NCI-H2107 (cell line): ENCODE measurements around the gene GSTA4.
"Not testable (repeated sequence)": the region's sequence is repeated elsewhere in the genome, so short reads cannot be mapped to it uniquely, and the experiment has no call there.

Source experiments
- DNase-seq: peaks from one replicate; lab custom pipeline; 2025; lab: John Stamatoyannopoulos, UW

Gene GSTA4

DNA sequence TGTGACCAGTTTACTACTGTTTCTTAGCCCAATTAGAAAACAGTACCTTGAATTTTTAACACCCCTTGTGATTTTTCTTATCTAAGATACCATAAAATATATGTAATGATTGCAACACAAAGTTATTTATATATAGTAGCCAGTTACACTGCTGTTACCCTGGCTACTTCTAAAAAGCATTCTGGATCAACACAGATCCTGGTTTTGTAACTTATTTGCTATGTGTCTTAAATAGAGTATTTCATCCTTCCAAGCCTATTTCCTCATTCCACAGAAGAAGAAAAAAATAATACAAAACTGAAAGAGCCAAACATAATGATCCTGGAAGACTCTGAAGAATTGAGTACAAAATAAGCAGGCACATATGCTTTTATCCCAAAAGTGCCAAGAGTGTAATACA, 19.0 kb upstream of the GSTA4 start:
- no peak for DNase-seq

DNA sequence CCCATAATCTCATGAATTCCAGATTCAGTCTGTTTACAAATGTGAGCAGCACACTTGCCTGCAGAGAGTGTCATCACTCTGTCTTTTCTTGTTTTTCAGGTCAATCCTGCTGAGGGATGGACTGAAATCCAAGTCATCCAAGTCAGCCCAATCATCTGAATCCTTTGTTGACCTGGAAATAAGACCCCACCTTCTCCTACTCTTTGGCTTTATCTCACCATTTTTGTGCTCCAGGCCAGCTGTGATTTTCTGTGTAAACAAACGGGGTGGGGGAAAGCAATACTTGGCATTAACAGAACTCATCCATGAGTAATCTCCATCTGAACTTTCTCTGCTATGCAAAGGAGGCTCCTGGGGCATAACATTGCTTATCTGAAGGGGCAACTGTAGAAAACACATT, 16.9 kb upstream of the GSTA4 start:
- no peak for DNase-seq

DNA sequence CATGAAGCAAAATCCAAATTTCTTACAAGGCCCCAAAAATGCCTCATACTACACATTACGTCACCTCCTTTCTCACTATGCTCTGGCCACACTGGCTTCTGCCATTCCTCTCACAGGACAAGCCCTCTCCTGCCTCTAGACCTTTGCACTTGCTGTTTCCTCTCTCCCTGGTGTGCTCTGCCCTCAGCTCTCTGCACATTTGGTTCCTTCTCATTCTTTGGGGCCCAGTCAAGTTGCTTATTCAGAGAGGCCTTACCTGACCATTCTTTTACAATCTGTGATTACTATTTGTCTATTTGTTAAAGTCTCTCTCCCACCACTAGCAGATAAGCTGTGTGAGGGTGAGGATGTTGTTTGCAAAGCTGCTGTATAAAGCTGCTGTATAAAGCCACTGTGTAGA, 15.4 kb upstream of the GSTA4 start:
- DNase-seq: no peak

DNA sequence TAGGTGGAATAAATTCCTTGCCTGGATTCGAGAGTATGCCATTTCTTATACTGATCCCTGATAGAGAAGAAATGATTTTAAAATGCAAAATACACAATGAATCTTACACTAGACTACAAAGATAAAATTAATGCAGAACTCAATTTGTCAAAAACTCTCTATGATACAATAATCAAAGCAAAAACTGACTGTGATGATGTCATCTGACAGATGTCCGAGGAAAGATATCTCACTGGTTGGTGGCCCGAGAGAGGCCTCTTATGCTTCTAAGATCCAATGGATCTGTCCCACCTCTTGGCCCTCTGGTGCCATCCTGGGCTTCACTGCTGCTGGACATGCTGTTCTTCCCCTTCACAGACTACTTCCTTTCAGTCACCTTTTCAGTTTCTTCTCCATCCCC, 14.4 kb upstream of the GSTA4 start:
- no peak for DNase-seq

DNA sequence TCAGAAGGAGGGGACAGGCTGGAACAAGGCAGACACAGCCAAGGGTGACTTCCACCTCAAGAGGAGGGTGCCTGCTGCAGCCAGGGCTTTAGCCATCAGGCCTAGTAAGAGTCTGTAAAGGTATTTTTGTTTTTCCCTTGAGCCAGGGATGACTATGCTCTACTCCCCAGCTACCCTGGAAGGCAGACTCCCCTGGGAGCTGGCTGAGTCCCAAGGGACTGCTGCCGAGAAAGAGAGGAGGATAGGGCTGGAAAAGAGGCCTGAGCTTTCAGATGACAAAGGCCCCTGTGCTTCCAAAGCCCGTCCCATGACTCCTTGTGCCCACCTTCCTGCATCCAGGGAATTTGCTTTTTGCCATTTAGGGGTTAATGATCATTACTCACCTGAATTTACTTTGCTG, 14.0 kb upstream of the GSTA4 start:
- DNase-seq: no peak

DNA sequence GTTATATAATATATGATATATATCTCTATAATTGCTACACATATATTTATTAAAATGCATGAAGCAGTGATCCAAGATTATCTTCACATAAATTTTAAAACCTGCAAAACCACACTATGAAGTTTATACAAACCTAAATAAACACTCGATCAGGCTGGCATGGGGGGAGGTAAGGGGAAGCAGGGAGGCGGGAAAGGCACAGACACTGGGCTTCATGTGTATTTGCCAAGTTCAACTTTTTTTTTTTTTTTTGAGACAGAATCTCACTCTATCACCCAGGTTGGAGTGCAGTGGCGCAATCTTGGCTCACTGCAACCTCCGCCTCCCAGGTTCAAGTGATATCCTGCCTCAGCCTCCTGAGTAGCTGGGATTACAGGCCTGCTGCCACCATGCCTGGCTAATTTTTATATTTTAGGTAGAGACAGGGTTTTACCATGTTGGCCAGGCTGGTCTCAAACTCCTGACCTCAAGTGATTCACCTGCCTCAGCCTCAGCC, 13.2 kb upstream of the GSTA4 start:
- DNase-seq: not testable (repeated sequence)

DNA sequence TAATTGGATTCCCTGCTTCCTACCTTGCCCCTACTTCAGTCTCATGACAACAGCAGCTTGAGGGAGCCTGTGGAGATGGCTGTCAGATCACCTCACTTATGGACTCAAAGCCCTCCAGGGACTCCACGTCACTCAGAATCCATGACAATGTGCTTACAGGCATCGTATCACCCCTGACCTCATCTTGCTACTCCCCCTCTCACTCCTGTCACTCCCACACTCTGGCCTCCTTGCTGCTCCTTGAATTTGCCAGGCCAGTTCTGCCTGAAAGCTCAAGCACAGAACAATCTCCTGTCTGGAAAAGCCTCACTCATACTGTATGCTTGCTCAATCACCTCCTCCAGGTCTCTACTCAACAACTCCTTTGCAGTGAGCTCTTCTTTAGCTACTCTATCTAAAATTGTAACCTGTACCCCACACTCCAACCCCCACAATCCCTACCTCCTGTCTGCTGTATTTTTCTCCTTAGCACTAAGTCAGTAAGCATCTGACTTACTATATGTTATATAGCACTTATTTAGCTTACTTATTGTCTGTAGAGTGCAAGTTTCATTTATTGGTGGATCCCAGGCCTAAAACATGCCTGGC, 10.7 kb upstream of the GSTA4 start:
- DNase-seq: no peak

DNA sequence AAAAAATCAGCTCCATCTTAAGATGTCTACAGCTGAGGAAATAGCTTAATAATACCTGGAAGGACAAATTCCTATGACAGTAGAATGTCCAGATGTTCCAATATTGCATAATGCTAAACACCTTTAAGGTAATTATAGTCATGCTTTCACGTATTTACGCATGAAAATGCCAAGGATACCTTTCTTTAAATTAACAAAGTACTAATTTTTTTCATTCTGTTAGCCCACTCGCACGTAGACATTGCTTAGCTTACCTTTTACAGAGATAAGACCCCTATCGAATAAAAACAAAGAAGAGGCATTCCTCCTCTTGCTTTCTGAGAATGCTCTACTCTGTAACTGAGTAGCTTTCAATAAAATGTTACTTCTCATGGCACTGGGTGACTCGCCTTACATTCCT, 4.4 kb upstream of the GSTA4 start:
- no peak for DNase-seq

DNA sequence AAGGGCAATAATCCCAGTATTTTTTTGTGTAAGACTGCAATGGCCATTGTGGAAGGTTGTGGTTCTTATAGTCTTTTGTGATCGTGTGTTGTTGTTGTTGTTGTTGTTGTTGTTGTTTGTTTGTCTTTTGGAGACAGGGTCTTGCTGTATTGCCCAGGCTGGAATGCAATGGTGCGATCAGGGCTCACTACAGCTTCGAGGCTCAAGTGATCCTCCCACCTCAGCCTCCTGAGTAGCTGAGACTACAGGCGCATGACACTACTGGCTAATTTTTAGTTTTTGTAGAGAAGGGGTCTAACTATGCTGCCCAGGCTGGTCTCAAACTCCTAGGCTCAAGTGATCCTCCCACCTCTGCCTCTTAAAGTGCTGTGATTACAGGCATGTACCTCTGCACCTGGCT, 3.5 kb upstream of the GSTA4 start:
- no peak for DNase-seq

DNA sequence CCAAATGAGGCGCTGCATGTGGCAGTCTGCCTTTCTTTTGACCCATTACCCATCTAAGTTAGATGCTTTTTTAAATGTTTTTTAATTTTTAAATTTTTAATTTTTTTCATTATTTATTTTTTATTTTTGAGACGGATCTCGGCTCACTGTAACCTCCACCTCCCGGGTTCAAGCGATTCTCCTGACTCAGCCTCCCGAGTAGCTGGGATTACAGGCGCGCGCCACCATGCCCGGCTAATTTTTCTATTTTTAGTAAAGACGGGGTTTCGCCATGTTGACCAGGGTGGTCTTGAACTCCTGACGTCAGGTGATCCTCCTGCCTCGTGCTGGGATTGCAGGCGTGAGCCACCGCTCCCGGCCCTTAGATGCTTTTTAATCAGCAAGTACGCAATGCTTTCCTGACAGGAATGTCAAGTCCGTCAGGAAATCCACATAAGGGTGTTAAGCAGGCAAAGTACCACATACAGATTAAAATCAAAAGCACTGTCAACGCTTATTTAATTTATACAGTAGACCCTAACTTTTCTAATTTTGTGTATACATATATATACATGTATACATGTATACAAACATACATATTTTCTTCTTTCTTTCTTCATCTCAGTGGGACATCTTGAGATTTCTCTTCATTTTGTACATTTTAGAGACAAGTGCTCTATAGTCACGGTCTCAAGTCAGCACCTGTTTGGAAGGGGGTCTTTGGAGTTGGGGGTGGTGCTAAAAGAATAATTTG, 995 bp upstream of the GSTA4 start:
- no peak for DNase-seq

DNA sequence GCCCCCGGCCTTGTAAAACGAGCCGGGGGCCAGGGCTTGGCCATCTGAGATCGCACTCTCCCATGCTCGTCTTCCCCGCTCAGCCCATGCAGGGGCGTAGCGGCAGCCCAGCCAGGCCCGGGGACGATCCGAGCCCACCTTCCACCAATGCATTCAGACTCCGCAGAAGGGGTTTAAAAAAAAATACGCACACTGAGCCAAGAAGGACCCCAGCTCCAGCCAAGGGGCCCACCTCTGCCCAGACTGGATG, 320 bp downstream of the GSTA4 start:
- DNase-seq: no peak

DNA sequence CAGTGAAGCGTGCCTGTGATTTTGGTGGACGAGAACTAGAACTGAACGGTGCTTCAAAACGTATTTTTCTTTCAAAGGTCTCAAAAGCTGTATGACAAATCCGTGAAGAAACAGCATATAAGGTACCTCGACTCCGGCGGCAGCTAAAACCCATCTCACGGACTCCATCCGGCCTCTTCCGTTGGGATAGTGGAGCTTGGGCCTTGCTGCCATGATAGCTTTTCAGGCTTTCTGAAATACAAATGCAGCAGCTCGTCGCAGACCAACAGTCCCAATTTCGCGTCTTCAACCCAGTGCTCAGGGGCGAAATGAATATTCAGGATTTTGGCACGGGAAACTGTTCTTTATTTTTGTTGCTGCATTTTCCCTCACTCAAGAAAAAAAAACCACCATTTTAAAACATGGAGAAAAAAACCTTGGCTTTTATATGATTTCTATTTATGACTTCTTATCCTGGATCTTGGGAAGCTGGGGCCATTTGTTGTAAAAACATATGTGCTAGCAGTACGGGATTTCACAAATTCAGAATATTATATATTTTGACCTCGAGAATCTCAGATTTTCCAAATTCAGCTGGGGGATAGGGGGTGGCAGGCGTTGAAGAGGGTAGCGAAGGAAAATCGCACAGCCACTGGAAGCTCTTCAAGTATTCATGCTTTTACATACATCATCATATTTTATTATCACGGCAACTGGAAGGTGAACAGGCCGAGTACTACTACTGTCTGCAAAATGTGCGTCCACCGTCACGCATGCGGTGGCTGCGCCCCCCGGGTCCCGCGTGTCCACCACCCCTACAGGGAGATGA, 849 bp downstream of the GSTA4 start:
- DNase-seq: no peak

DNA sequence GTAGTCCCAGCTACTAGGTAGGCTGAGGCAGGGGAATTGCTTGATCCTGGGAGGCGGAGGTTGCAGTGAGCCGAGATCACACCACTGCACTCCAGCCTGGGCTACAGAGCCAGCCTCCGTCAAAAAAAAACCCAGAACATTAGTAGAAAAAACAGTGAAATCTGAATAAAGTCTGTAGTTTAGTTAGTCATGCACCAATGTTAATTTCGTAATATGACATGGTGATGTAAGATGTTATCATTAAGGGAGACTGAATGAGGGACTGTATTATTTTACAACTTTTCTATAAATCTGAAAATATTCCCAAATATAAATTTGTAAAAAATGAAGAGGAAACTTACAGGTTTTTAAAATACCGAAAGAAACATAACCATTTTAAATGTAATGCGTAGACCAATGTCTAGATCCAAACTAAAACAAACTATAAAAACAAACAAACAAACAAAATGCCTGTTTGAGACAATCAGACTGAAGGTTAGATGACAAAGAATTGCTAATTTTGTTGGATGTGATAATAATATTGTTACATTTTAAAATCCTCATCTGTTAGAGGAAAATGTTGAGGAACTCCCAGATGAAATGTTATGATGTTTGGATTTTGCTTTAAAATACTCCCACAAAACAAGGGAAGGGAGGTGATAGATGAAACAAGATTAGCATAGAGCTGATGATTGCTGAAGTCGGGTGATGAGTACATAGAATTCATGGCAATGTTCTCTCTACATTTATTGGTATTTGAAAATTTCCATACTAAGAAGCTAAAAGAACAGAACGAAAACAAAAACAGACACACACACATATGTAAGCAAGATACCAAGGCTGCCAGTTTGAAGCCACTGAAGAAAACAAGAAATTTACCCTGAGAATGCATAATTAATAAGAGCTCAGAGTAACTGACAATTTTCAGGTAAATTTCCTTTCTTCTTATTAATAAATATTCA, 1.8 kb downstream of the GSTA4 start:
- no peak for DNase-seq

DNA sequence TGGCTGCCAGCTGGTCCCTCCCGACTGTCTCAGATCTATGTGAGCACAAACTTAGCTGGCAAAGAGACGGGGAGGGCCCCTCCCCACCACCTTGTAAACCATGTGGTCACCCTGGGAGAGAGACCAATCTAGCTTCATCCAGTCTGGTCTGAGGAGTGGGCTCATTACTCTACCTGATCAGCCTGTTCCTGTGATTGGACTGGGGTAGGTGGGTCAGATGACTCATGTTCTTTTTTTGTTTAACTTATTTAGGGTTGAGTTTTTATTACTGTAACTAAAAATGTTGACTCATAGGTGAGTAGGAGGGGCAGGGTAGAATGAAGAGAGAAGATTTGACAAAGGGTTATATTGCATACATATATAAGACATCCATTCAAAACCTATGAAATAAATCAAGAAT, 4.7 kb downstream of the GSTA4 start:
- DNase-seq: no peak

DNA sequence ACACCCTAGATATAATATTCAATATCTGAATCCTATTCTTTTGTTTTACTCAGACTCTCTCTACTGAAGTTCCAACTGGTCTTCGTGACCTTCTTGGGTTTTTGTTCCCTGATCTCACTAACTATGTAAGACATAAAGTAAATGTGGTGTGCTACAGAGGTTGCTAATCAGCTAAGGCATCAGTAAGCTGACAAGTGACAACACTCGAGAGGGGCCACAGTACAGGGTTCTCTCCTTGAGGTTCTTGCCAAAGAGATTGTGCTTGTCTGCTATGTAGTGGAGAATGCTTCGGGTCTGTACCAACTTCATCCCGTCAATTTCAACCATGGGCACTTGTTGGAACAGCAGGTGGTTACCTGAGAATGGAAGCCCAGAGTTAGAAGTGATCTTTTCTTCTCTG, 9.9 kb downstream of the GSTA4 start:
- no peak for DNase-seq

DNA sequence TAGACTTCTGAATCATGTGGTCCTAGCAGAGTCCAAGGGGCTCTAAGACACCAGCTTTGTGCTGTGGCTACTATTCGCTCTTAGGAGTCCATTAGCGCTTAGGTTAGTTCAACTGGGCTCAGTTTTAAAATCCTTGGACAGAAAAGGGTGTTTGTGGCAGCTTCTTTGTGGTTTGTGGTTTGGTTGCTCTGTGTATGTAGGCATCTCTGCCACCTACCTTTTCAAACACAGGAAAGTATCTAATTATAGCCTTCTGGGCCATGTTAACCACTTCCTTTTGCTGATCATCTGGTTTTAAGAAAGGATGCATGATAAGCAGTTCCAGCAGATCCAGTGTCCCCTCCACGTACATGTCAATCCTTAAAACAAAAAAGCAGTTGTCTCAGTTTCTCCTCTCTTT, 10.8 kb downstream of the GSTA4 start:
- DNase-seq: no peak

DNA sequence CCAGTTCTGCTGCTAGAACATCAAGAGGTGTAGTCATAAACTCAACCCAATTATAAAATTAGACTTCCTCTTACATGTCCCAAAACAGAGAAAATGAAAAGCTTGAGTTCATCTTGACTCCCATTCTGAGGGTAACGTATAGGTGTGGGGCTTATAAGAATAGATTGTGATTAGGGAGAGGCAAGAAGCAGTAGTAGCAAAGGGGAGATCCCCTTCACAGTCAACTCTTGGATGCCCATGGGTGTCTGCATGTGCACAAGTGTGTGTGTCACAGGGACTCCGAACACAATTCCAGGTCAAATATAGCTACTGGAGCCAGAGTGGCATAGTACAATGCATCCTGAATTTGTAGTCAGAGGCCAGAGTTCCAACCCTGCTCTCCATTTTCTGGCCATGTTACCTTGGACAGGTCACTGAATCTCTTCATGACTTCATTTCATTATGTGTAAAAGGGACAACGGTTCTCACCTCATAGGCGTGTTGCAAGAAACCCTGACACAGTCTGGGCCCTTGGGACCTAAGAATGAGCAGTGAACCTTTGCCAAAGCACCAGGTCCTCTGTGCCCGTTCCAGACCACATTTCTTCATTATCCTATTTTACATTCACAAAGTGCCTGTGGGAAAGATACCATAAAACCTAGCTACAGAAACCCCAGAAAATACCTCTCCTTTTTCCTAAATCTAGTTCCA, 11.8 kb downstream of the GSTA4 start:
- no peak for DNase-seq

DNA sequence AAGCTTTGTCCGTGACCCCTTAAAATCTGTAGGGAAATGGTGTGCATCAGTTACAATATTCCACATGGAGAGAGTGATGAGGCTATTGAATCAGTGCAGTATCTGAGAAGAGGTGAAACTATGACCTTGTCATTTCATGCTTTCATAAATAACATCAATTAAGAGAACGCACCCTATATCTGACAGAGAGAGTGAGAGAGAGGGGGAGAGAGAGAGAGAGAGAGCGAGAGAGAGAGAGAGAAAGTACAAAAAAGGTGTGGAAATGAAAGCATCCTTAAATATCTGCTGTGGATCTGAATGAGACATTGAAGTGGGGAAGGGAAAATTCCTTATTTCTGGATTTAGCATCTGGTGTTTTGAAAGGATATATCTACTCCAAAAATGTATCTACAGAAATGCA, 12.4 kb downstream of the GSTA4 start:
- no peak for DNase-seq

DNA sequence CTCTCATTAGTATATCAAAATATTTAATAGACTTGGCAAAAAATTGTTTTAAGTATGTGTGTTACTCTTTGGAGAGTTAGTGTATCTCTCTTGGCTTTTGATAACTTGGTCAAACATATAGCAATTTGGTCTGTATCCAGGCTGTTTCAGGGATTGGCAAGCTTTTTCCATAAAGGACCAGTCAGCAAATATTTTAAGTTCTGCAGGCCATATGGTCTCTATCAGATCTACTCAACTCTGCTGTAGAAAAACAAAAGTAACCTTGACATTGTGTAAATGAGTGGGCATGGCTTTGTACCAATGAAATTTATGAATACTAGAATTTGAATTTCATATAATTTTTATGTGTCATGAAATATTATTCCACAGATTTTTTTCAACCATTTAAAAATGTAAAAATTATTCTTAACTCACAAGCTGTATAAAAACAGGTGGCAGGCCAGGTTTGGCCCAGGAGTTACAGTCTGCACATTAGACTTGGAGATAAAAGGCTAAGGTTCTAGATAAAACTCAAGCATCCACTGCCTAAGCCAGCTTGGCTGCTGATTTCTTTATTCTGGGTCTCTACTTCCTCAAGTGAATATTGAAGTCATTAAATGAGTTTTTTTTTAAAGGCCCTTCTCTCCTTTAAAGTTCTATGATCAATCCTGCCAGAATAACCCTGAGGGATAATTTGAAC, 13.7 kb downstream of the GSTA4 start:
- DNase-seq: no peak

DNA sequence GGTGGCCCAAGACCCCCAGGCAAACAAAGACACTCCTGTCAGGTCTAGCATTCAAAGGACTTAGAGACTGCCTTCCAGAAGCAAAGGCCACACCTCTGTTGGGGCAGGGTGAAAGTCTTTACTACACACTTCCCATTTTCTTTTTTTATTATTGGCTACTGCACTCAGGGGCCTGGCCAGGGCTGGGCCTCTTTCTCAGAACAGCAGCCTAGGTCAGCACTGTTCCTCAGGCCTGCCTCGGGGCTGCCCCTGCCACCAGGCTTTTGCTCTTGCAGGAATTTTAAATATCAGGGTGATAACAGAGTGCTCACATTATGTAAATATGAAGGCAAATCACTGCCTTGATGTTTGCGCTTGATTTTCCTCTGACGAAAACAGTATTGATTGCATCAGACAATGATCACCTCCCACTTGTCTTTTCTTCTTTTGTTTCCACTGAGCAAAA, 18.5 kb downstream of the GSTA4 start:
- no peak for DNase-seq

DNA sequence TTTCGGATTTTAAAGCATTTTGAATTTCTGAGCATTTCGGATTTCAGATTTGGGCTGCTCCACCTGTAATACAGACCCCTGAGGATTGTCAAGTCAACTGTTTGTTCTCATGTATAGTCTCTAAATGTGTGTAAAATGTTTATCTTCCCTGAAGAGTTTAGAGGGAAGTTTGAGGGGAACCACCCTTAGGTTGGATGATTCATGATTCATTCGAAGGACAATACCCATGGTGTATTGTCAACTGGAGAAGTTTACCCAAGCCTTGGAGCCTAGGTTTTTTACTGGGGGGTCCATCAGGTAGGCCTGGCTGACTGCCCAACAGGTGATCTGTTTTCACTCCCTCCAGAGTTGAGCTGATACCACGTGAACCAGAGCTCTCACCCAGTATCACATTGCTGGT, 18.9 kb downstream of the GSTA4 start:
- DNase-seq: no peak
